ENCODE data around the gene COL11A2.

COL11A2 gene

DNA sequence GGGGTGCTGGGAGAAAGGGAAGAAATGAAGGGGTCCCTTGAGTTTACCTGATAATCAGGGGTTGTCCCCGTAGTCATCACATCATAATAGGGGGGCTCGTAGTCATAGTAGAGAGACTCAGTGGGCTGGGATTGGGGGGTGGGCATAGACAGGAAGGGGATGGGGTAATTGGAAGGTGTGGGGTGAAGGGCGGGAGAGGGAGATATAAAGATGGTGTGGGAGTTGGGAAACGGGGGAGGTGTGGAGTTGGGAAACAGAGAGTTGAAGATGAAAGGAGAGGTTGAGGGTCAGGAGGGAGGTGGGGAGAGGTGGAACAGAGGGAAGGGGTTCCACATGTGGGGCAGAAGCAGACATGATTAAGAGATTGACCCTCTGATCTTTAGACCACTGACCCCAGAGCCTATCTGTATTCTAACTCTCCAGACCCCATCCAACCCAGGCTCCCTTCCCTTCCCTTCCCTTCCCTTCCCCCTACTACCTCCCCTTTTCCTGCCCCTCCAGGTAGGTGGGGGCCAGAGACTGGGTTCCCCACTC is 6.5 kb downstream of the COL11A2 start:
- TF ChIP-seq, protein P1, sequence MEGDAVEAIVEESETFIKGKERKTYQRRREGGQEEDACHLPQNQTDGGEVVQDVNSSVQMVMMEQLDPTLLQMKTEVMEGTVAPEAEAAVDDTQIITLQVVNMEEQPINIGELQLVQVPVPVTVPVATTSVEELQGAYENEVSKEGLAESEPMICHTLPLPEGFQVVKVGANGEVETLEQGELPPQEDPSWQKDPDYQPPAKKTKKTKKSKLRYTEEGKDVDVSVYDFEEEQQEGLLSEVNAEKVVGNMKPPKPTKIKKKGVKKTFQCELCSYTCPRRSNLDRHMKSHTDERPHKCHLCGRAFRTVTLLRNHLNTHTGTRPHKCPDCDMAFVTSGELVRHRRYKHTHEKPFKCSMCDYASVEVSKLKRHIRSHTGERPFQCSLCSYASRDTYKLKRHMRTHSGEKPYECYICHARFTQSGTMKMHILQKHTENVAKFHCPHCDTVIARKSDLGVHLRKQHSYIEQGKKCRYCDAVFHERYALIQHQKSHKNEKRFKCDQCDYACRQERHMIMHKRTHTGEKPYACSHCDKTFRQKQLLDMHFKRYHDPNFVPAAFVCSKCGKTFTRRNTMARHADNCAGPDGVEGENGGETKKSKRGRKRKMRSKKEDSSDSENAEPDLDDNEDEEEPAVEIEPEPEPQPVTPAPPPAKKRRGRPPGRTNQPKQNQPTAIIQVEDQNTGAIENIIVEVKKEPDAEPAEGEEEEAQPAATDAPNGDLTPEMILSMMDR (IDR thresholded peaks at IDR 0.05) = no peak

DNA sequence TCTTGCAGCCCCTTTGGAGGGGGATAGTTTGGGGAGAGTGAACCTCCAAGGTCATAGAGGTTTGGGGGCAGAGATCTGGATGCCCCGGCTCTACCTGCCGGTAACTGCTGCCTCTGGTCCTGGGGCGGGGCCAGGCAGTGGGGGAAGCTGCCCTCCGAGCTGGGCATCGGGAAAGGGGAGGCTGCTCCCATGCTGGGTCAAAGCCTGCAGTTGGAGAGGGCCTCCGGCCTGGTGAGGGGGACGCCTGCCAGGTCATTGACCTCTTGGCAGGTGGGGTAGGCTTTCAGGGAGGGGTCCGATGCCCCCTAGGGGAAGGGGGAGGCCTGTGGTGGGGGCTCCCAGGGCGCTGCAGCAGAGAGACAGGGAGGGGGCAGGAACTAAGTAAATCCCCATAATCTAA is 7.1 kb downstream of the COL11A2 start:
- TF ChIP-seq, protein P1 (IDR thresholded peaks at IDR 0.05) = no peak

DNA sequence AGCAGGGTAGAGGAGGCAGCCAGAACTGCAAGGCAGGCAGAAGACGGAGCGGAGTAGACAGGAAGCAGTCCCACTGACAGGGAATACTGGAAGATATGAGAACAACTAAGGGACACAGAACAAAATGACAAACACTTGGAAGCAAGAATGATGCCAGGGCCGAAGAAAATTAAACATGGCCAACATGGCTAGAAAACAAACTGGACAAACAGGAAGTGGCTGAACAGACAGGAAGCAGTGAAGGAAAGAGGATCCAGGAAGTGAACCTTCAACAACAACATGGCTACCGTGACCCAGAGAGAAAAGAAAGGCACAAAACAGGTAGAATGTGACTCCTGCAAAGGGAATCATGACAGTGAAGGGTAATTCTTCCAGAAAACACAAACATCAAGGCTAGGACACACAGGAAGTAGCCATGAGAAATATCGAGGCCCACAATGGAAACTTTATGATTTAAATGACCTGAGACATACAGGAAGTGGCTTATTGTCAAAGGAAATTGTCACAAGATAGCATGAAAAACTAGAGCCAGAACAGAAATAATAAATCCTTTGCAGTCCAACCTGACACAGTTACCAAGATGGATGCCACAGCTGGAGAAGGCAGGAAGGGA is 9.1 kb downstream of the COL11A2 start:
- TF ChIP-seq, protein P1 (IDR thresholded peaks at IDR 0.05) = no peak

DNA sequence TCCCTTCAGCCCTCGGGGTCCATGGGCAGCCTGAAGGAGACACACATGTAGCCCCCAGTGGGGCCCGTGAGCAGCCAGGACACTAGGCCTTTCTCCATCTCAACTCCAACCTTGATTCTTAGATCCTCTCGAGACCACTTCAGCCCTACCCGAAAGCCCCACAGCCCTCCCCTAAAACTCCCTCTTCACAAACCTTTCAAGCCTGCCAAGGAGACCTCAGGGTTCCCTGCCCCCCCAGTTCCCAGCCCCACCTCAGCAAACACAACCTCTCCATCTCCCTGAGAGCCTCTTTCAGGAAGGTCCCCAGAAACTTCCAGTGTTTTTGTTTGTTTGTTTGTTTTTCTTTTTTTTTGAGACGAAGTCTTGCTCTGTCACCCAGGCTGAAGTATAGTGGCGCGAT is 11.1 kb downstream of the COL11A2 start:
- TF ChIP-seq, protein P1 (IDR thresholded peaks at IDR 0.05) = no peak

DNA sequence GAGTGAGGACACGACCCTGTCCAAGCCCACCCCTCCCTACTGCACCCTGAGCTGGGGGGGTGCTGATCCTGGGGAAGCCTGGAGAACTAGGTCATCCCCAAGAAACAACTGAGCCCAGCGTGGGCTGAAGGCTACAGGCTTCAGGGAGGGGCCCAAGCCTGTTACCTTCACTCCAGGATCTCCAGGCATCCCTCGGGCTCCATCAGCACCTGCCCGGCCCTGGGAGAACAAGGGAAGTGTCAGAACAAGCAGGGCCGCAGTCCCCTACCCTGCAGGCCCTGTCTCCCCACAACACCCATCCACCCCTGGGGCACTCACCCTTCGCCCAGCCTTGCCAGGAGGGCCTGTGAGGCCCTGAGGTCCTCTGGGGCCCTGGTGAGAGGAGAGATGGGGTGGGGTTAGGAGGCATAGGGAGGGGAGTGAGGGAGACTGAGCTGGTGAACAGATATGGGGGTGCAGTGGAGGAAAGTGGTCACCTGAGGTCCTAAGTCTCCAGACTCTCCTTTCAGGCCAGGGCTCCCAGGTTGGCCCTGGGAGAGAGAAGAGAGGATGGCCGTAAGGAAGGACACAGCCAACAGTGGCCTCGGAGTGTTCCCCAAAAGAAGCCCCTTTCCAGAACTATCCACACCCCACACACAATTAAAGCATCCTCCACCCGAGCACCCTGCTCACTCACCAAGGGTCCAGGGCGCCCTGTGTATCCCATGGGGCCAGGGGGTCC is 13.4 kb downstream of the COL11A2 start:
- TF ChIP-seq, protein P1 (IDR thresholded peaks at IDR 0.05) = no peak

DNA sequence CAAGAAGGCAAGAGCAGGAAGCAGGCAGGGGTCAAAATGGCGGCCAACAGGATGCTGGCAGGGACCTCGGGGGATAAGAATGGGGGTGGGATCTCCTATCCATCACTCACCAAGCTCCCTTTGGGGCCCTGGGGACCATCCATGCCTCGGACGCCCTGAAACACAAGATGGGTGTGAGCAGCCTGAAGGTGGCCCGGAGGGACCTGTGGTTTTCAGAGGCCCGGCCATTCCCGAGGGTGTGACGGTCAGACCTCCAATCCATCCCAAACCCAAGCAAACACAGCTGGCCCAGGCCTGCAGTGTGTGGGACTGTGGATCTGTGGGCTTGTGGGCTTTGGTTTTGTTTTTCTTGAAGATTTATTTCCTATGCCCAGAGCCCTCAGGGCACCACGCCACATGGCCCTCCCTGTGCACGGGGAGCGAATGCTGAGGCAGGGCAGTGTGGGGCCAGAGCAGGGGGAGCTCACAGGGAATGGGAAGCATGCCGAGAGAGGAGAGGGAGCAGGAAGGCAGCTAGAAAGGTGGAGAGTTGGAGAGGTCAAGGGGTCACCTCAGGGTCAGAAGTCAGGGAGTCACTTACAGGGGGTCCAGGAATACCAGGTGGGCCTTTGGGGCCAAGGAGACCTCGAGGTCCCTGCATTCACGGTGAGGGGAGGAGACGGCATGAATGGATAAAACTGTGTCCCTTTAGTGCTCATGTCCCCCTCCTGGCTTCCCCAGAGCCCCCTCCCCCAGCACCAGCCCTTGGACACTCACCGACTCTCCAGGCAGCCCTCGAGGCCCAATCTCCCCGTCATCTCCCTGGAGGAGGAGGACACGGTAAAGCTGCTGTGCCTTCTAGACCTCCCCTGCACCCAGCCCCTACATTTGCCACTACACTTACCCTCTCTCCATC is 14.5 kb downstream of the COL11A2 start:
- TF ChIP-seq, protein P1 (IDR thresholded peaks at IDR 0.05) = no peak

DNA sequence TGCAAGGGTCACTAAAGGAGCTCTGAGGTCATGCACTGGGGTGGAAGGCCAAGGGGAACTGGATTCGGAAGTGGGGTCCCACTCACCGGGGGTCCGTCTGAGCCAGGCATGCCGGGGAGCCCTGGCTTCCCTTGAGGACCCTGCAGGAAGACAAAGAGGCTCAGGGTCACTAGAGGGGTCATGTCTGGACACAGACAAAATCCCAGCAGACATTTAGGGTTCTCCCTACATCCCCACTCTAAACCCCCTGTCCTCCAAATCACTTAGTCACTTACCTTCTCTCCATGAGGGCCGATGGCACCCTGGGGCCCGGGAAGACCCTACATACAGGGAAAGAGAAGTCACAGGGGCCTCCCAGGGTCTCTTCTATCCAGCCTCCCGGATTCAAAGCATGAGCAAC is 15.4 kb downstream of the COL11A2 start:
- TF ChIP-seq, protein P1 (IDR thresholded peaks at IDR 0.05) = no peak

Data from LNCAP (cell line).